GM21737 (cell line): ENCODE measurements around the gene C1orf74.

ENCODE experiments used
- ATAC-seq: cut with Tn5 transposase; IDR thresholded peaks from one replicate; pipeline ENCODE4 v1.9.1; 2021; ENCODE audit warnings: mild to moderate bottlenecking, moderate library complexity; ENCODE audit not compliant: unreplicated experiment

The C1orf74 gene

GRCh38 chr1:209747580-209748262, 36.6 kb downstream of the C1orf74 start:
- peak; percentile 75 for ATAC-seq

- ATAC-seq = no peak
These were observed 37.8 kb downstream of the C1orf74 start for GRCh38 chr1:209746451-209747165.

DNA sequence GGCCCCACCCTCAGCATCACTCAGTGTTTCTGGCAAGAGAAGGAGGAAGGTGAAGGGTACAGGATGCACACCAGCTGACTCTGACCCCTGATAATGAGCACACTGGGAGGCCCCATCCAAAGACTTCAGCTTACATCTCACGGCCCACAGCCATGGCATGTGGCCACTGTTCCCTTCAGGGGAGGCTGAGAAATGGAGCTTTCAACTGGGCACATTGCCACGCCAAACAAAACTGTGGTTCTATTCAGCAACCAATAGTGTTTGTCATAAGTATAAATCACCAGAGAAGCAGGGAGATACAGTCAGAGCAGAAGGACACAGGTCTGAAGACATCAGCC, 41.2 kb downstream of the C1orf74 start:
- no peak for ATAC-seq

DNA sequence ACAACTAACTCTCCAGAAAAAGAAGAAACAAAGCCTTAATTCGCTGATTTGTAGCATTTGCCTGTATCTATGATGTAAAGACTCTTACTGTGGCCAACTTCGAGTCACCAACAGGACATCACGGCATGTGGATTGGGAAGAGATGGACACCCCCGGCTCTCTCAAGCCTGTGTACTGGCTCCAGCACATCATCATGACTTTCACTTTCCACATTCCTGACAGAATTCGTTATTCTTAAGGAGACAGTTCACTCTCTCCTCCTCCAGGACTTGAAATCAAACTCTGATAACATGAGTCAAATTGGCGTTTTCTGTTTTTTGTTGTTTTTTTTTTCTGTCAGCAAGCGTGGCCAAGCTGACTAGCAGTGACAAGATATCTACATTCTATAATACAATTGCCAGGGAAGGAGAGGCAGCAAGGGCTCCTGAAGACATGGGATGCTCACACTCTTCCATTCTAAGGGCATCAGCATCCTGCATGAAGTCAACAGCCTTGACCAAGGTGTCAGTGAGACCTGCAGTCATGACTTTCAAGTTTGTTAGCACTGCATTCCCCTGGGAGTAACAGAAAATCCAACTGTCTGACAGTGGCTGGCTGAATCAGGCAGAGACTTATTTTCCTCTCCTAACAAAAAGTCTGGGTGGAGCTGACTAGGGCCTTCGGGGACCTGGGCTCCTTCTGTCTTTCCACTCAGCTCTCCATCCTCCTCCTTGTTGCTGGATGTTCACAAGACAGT, 41.8 kb downstream of the C1orf74 start:
- ATAC-seq = no peak

GRCh38 chr1:209741889-209742288, 42.5 kb downstream of the C1orf74 start:
- no peak for ATAC-seq

- ATAC-seq = no peak
These were observed 43.2 kb downstream of the C1orf74 start for GRCh38 chr1:209741193-209741592.

GRCh38 chr1:209738270-209738669, 46.1 kb downstream of the C1orf74 start:
- ATAC-seq = no peak

DNA sequence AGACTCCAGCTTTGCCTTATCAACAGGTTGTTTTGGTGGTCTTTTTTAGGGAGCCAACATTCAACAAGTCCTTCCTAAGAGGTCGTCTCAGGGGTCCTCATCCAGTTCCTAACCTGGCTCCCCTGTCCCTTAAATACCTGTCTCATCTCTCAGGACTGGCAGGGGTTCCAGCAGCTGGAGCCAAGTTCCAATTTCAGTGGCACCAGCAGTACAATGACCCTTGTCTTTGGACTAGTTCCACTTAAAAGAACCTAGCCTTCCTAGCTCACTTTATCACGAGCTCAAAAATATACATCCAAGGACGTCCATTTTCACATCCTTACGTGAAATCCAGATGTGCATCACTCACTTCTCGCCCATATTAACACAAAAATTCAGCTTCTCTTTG, 47.2 kb downstream of the C1orf74 start:
- no peak for ATAC-seq

- no peak for ATAC-seq
These were observed 47.8 kb downstream of the C1orf74 start for GRCh38 chr1:209736490-209737117.

DNA sequence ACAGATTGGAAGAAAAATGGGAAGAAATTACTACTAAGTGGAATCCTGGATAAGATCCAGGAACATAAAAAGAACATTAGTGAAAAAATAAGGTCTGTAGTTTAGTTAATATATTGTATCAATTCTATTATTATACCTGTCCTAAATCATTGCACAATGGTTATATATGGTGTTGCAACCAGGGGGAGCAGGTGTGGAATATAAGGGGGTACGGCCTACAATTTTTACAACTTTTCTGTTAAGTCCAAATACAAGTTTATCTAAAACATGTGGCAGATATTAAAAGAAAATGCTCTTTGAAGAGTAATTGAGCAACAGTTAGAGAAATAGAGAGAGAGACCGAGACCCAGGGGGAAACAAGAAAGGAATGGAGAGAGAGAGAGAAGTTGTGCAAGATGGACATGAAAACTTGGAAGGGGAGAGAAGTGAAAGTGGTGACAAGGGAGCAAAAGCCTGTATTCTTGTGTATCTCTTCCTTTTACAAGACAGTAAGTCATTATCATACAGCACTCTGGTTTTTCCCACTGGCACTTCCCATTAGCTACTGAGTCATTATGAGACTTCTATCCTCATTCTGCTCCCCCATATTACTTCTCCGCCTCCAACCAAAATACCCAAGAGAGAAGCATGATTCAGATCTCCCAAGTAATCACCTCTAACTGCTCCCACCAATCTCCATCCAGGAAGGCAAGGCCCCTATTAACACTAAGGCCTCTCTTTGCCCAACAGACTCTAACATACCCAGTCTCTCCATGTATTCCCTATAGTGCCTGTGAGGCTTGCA, 50.8 kb downstream of the C1orf74 start:
- no peak for ATAC-seq

DNA sequence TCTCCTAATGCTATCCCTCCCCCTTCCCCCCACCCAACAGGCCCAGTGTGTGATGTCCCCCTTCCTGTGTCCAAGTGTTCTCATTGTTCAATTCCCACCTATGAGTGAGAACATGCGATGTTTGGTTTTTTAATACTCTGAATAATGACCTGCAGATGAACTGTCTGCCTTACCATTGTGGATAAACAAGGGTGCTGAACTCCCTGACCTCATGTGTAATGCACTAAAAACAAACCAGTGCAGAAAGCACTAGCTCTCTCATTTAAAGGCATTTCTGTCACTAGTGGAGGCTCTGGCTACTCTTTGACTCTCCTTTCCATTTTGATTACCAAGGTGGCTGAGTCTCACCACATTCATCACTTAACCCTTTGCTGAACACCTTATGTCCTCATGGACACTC, 51.6 kb downstream of the C1orf74 start:
- no peak for ATAC-seq

- ATAC-seq = no peak
These were observed 54.9 kb downstream of the C1orf74 start for GRCh38 chr1:209729436-209729835.
